Stimulated activated CD8-positive, alpha-beta memory T cell treated with anti-CD3 and anti-CD28 coated beads, Interleukin-15, amount 100 ng/mL, for 1 hour (primary cell): Measurements from ENCODE around the gene CD320.
A peak's percentile ranks its signal among the peaks of the same experiment; 100 is the strongest.
"Not testable (repeated sequence)": the region's sequence is repeated elsewhere in the genome, so short reads cannot be mapped to it uniquely, and the experiment has no call there.

Experiments used
- DNase-seq: peaks from one replicate; pipeline ENCODE4 v3.0.0-alpha.2; 2020; ENCODE audit warnings: low read depth

CD320 gene

GRCh38 chr19:8333767-8334457 is 25.8 kb upstream of the CD320 start:
- no peak for DNase-seq

GRCh38 chr19:8332976-8333766 is 25.0 kb upstream of the CD320 start:
- no peak for DNase-seq

GRCh38 chr19:8331263-8331845 is 23.2 kb upstream of the CD320 start:
- DNase-seq, result no peak

DNA sequence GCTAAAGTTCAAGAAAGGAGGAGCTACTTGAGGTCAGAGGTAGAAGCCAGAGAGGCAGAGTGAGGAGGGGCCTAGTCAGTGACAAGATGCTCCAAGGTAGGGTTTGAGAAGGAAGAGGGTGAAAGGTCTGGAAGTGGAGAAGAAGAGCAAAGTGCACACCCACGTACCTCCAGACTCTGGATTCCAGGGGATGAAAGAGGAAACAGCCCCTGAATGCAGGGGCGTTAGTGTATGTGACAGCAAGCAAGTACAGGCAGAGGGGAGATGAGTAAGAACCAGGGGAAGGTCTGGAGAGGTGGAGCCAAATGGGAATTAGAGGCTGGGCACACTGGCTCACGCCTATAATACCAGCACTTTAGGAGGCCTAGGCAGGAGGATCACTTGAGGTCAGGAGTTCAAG is 21.8 kb upstream of the CD320 start:
- no peak for DNase-seq

DNA sequence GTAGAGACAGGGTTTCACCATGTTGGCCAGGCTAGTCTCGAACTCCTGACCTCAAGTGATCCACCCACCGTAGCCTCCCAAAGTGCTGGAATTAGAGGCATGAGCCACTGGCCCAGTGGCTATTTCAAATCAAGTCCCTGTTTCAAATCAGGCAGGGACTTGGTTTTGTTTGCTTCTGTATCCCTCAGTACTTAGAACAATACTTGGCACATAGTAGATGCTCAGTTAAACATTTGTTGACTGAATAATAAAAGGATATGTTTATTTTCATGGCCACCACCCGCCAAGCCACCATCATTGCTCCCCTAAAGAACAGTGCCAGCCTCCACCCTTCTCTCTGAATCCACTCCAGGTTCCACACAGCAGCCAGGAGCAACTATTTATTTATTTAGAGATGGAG is 17.3 kb upstream of the CD320 start:
- no peak for DNase-seq

DNA sequence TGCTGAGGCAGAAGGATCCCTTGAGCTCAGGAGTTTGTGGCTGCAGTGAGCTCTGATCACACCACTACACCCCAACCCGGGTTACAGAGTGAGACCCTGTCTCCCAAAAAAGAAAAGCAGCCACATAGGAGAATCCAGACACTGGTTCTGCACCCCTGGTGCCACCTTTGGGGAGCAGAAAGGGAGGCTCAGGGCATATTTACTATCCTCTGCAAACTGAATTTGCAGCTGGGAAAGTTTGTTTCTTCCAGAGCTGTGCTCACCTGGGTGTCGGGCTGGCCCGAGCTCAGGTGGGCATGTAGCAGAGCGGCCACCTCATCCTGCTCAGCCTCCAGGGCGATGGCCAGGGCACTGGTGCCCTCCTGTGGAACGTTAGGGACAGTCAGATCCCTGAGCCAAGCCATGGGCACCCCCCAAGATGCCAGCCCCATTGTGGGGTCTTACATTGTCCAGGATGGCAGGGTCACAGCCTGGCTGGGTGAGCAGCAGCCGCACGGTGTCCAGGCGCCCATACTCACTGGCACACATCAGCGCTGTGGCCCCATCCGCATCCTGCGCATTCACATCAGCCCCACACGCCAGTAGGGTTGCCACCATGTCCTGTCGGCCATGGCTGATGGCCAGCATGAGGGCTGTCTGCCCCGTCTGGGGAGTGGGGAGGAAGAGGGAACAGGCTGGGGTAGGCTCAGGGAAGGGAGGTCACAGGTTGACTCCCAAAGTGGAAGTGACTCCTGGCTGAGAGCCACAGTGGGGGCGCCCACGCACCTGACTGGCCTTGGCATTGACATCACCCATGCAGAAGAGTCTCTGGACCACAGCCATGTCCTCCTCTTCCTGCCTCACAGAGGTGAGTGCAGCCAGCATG is 16.3 kb upstream of the CD320 start:
- no peak for DNase-seq

DNA sequence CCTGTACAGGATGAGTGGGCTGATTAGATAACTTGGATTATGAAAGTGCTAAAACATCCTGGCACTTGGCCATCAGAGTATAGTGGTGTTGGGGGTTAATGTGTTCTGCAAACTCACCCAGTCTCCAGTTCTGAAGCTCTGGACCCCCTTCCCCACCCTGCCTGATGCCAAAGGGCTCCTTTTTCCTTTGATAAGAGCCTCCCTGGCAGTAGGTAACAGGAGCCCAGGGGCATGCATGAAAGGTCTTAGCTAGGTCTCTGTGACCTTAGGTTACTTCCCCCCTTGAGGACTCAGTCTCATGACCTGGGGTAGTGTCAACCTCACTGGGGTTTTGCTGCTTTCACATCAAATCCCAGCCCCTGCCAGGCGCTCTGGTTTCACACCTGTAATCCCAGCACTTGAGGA is 15.6 kb upstream of the CD320 start:
- DNase-seq, result no peak

- no peak for DNase-seq
Observed at GRCh38 chr19:8322638-8322997, 14.5 kb upstream of the CD320 start.

GRCh38 chr19:8321986-8322637 is 14.0 kb upstream of the CD320 start:
- no peak for DNase-seq

DNA sequence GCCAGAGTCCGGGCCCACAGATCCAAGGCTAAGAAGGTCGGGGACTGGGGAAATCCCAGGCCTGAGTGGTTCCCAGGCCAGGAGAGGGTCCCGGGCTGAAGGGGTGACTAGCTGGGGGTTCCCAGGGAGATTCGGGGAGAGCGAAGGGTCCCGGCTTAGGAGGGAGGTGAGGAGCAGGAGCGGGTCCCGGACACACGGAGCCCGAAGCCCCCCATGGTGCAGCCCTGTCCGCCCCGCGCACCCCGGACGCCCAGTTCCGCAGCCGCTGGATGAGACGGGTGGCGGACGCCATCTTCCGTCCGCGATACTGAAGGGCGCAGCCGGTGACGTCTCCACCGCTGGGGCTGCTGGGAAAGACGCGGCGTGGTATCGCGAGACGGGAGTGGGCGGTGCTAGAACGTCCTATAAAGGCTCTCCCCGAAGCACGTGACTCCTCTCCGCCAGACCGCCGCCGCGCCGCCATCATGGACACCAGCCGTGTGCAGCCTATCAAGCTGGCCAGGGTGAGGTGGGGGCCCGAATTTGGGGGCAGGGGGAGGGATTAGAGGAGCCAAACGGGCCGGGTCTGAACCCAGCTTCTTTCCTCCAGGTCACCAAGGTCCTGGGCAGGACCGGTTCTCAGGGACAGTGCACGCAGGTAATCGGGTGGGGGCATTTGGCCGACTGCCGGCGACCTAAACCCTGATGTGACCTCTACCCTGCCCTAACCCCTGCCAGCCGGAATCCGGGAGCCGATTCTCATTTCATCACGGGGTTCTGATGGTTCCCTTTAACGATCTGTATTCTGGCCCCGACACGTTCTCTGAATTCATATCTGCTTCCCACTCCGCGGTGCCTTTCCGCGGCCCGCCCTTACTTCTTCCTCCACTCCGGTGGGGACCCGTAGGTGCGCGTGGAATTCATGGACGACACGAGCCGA is 13.2 kb upstream of the CD320 start, which contains the start of the genes NDUFA7 and RPS28:
TSS of gene NDUFA7 (minus strand) at position 309 of the 919 bp plus-strand sequence. CDS start at position 292, 17 bp downstream.
TSS of gene RPS28 (plus strand) at position 430 of the 919 bp plus-strand sequence. CDS start at position 465, 35 bp downstream.
- DNase-seq, result peak; percentile 96

GRCh38 chr19:8320564-8321066 is 12.5 kb upstream of the CD320 start:
- no peak for DNase-seq

DNA sequence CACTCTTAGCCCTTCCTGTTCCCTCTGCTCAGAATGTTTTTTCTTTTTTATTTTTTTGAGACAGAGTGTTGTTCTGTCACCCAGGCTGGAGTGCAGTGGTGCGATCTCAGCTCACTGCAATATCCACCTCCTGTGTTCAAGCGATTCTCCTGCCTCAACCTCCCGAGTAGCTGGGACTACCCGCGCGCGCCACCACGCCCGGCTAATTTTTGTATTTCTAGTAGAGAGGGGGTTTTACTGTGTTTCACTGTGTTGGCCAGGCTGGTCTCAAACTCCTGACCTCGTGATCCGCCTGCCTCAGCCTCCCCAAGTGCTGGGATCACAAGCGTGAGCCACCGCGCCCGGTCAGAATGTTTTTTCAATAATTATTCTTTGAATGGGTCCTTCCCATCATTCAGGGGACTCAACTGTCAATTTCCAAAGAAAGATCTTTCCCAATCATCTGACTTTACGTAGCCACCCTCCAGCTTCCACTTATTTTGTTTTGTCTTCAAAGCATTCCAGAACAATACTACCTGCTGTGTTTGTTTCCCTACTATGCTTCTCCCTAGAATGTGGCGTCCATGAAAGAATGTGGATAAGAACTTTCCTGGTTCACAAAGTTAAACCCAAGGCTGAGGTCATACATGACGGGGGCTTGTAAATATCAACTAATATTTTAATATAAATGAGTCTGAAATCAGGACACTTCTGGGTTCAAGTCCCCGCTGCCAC is 11.8 kb upstream of the CD320 start:
- DNase-seq, result no peak

GRCh38 chr19:8318835-8319234 is 10.7 kb upstream of the CD320 start:
- DNase-seq, result not testable (repeated sequence)

- no peak for DNase-seq
Observed at GRCh38 chr19:8316351-8317125, 8.4 kb upstream of the CD320 start.

DNA sequence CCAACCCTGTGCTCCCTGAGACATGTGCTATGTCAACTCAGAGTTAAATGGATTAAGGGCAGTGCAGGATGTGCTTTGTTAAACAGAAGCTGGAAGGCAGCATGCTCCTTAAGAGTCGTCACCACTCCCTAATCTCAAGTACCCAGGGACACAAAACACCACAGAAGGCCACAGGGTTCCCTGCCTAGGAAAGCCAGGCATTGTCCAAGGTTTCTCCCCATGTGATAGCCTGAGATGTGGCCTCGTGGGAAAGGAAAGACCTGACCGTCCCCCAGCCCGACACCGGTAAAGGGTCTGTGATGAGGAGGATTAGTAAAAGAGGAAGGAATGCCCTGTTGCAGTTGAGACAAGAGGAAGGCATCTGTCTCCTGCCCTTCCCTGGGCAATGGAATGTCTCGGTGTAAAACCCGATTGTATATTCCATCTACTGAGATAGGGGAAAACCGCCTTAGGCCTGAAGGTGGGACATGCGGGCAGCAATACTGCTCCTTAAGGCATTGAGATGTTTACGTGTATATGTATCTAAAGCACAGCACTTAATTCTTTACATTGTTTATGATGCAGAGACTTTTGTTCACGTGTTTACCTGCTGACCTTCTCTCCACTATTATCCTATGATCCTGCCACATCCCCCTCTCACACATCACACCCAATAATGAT is 7.0 kb upstream of the CD320 start:
- DNase-seq, result not testable (repeated sequence)

DNA sequence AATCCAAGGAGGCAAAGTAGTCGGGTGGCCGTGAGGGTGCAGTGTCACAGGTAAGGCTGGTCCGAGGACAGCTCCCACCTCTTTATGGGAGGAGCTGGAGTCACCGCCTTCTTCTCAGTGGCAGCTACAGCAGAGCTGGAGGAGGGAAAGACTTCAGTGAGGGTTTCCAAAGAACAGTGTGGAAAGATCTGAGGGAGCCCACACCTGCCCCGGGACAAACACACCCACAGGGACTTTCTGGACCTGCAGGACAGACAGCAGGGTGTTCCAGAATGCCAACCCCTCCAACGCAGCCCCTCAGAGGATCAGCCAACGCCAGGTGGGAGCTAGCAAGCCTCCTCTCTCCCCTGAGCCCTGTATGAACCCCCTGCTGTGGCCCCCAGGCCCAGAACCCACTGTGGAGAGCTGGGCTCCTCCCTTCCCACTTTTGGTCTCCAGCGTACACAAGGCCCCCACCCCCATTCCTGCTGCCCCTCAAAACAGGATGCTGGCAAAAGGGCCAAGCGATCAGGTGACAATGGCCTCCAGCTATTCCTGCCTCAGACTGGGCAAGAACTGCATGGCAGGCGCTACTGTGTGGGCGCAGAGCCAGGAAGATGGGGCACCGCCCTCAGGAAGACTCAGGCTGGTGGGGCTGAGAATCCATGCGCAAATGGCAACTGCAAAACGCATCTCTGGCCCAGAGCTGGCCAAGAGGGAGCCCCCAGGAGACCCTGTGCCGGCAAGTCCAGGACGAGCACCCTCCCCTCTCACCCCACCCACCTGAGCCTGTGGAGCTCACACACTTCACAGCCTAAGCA is 3.5 kb upstream of the CD320 start:
- no peak for DNase-seq

- DNase-seq, result no peak
Observed at GRCh38 chr19:8310342-8311055, 2.3 kb upstream of the CD320 start.
